Epithelial cell of esophagus (primary cell): ENCODE data around the gene MRPL36.
"Not testable (repeated sequence)": the region's sequence is repeated elsewhere in the genome, so short reads cannot be mapped to it uniquely, and the experiment has no call there.

Experiments used
- DNase-seq: peaks from one replicate; pipeline ENCODE4 v3.0.0; 2010; ENCODE audit warnings: low read depth
- H3K4me3 ChIP-seq: 2 replicates; pipeline ENCODE4 v1.5.1; 2011; ENCODE audit warnings: mild to moderate bottlenecking, low read length, control low read depth
- TF ChIP-seq, protein P1 (sequence below): IDR thresholded peaks from 2 replicates; pipeline ENCODE4 v1.5.1; 2011; ENCODE audit warnings: low read depth, mild to moderate bottlenecking, low read length, control low read depth, inconsistent platforms; ENCODE audit not compliant: insufficient read depth; ENCODE audit errors: missing control alignments

MRPL36 gene

DNA sequence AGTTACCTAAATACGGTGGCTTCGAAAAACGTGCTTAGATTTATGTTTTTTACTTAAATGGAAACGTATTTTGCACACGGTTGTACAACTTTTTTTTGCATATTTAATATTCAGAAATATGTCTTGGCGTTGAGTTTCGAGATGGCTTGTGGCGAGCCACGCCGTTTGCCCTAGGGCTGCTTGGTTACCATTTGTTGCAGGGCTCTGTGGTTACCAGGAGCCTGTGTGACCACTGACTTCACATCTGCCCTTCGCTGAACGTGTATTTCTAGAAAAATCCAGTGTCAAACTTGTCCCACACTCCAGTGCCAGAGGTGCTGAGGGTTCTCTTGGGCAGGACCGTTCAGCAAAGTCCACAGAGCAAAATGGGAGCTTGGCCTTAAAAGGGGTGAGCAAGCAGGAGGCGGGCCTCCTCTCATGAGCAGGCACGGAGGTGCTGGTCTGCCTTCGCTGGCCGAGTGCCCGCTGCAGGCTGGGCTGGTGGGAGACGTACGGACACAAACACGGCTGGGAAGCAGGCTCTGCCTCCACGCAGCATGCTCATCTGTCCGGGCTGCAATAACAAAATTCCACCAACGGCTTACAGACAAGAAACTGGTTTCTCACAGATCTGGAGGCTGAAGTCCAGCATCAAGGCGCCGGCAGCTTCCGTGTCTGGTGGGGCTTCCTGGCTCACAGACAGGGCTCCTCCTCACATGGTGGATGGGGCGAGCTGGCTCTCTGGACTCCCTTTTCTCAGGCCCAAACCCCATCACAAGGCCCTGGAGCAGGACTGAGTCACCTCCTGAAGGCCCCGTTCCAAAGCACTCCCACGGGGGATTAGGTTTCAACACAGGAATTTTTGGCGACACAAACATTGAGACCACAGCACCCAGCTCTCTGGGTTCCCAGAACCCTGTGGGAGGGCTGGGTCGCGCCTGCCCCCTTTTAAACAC is 5.4 kb downstream of the MRPL36 start:
- TF ChIP-seq, protein P1, sequence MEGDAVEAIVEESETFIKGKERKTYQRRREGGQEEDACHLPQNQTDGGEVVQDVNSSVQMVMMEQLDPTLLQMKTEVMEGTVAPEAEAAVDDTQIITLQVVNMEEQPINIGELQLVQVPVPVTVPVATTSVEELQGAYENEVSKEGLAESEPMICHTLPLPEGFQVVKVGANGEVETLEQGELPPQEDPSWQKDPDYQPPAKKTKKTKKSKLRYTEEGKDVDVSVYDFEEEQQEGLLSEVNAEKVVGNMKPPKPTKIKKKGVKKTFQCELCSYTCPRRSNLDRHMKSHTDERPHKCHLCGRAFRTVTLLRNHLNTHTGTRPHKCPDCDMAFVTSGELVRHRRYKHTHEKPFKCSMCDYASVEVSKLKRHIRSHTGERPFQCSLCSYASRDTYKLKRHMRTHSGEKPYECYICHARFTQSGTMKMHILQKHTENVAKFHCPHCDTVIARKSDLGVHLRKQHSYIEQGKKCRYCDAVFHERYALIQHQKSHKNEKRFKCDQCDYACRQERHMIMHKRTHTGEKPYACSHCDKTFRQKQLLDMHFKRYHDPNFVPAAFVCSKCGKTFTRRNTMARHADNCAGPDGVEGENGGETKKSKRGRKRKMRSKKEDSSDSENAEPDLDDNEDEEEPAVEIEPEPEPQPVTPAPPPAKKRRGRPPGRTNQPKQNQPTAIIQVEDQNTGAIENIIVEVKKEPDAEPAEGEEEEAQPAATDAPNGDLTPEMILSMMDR, result no peak
- no peak overlapping the region for H3K4me3 ChIP-seq
- DNase-seq, result peak; percentile 7

DNA sequence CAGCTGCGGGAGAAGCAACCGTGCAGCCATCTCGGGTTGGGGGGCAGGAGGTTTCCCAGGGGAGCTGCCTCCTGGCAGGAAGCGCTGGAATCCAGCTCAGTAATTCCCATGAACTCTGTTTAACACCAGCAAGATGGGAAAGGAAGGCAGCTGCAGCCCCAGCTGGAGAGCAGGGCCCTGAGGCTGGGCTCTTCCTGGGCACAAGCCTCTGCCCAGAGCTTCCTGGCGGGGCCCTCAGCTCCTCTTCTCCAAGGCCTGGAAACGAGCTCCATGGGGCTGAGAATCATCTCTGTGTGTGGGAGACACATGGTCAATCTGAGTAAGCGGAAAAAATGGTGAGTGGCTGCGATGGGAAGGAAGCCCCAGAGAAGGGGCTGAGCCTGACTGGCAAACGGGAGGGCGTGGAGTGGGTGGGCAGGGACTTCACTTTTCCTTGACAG is 6.3 kb downstream of the MRPL36 start:
- TF ChIP-seq, protein P1, result no peak
- DNase-seq, result no peak
- H3K4me3 ChIP-seq, result no peak overlapping the region

DNA sequence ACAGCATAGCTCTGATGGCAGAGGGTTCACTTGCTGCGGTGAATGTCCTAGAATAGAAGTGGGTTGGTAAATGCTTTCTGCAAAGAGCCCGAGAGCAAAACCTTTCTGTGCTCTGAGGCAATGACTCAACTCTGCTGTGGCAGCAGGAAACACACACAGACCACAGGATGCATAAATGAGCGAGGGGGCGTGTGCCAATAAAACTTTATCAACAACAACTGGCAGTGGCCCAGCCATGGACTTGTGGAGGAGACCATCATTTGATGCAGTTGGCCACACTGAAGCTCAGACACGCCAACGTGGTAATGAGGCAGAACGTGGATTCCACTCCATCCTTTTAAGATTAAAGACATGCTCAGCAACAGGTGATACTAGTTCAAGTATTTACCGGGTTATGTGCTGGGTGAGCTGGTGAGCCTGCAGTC is 6.8 kb downstream of the MRPL36 start:
- TF ChIP-seq, protein P1, result no peak
- peak; percentile 53 for DNase-seq
- H3K4me3 ChIP-seq, result no peak overlapping the region

DNA sequence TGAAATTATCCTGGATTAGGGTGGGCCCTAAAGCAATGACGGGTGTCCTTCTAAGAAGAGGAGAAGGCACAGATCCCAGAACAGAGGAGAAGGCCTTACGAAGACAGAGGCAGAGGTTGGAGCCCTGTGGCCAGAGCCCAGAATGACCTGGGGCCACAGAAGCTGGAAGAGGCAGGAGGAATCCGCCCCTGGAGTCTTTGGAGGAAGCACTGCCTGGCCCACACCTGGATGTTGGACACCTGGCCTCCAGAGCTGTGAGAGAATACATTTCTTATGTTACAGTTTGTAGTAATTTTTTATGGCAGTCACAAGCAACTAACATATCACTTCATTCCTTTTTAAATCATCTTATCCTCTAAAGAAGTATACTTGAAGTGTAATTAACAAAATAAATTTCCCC is 8.5 kb downstream of the MRPL36 start:
- H3K4me3 ChIP-seq, result no peak overlapping the region
- DNase-seq, result no peak
- TF ChIP-seq, protein P1, result no peak

DNA sequence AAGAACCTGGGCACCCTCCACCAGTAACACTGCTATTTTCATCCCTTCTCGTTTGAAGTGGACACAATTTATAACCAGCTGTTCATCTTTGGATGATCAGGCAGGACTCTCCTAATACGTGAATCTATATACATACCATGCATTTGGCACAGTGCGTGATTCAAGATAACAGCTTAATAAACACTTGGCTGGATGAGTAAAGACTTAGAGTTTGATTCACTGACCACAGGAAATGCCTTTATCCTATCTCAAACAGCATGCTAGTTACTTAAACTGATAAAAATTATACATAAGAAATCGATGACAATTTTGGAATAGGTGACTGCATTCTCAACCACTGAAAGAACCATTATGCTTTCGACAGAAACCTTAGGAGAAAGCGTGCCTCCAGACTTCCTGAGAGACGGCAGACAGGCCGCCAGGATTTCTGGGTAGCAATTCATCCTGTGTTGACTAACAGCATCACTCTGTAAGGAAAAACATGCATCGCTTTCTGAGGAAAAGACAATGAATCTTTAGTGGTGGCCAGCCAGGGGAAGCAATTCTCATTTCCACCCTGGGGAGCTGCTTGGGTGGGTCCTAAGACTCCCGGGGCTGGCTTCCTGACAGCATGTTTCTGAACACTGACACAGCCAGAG is 9.7 kb downstream of the MRPL36 start:
- DNase-seq, result peak; percentile 72
- H3K4me3 ChIP-seq, result no peak overlapping the region
- TF ChIP-seq, protein P1, result no peak

DNA sequence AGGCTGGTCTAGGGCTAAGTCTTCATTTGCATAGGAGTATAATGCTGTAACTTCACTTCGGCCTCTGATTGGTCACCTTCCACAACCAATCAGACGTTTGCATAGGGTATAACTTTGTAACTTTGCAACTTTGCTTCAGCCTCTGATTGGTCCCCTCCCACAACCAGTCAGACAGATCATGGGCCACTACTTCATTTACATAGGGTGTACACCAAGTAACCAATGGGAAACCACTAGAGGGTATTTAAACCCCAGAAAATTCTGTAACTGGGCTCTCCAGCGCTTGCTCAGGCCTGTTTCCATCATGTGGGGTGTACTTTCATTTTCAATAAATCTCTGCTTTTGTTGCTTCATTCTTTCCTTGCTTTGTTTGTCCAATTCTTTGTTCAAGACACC is 10.2 kb downstream of the MRPL36 start:
- peak; percentile 43 for DNase-seq
- not testable (repeated sequence) for H3K4me3 ChIP-seq

DNA sequence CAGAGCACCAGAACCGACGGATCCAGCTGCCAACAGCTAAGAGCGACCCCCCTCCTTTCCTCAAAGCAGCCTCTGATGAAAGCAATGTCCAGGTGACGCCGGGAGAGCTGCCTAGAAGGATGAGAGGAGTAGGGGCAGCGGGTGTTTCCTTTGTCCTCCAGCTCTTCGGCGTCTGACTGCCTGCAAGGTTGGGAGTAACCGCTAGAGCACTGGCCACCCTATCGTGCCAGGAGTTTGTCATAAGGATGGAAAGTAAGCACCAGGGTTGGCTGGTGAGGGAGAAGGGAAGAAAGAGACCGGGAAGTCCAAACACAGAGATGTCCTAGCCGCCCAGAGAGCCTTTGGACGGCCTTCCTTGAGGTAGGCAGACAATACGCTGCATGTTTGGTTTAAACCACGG is 10.8 kb downstream of the MRPL36 start:
- H3K4me3 ChIP-seq, result no peak overlapping the region
- no peak for DNase-seq
- TF ChIP-seq, protein P1, result no peak
